ENCODE measurements around the gene RBM8A.

RBM8A gene

DNA sequence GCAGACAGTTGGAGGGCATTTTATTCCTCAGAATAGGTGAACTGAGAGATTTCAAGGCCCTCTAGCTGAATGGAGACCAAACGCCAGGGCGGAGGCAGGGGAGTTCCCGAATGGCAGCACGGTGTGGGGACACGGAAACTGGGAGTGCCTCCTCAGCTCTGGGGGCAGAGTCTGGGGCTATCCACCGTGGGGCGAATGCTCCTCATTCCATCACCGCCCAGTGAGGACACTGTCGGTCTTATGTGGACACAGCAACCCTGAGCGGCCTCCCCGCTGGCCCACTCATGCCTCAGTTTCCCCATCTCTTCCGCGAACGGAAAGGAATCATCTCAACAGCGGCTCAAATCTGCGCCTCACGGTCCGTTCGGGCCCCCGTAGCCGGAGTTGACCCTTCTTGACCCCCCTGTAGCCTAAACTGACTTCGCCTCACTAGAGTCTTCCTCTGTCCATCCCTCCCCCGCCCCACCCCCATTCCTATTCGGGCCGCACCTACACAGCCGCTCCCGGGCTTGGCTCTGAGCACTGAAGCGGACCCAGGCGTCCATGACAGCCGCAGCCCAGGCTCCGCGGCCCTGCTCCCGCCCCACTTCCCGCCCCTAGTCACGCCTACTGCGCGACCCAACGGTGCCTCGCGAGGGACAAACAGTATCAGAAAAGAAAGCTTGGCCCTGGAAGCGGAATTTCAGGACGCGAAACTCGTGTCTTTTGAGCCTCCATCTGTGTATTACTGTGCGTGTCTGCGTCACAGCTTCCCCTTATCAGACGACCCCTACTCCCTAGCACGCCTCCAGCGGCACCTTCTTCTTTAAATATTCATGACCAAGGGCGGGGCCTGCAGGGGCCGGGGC lies 8.9 kb downstream of the RBM8A start, which contains the start of gene PEX11B:
Gene PEX11B, minus strand, starts transcription at position 574 of the 848 bp plus-strand sequence. Its CDS starts 29 bp downstream, at position 545.
- in situ Hi-C loops (cut with MboI; ENCODE audit: low sequenced_read_pairs): no loop called here

DNA sequence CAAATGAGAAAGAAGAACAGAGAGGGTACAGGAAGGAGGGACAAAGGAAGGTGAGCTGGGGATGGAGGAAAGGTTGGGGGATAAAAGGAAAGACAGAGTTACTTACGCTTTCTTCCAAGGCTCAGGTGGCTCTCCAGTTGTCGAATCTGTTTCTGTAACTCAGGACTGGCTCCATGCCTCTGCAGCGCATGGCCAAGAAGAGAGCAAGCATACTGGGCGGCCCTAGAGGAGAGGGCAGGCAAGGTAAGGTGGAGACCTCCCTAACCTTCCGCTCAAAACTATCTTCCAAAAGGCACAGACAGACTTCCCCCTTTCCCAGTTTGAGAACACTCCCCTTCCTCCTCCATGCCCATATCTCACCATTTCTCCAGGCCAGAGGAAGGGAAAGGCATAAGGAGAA lies 9.7 kb downstream of the RBM8A start:
- in situ Hi-C loops (cut with MboI; ENCODE audit: low sequenced_read_pairs): no loop called here

DNA sequence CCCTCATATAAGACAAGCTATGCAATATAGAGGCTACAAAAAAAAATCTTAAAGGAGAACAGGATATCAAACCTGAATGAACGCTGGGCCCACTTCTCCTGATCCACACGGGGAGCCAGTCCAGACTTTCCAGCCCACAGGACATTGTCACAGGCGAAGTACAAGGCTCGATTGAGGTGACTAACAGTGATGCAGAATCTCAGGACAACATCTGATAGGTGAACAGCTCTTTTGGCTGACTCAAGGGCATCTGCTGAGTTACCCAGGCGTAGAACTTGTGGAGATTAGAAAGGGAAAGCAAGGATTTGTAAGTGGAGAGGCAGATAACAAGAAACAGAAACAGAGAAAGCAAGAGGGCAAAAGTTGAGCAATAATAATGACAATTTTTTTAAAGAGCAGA lies 10.5 kb downstream of the RBM8A start:
- in situ Hi-C loops (cut with MboI; ENCODE audit: low sequenced_read_pairs): no loop called here

DNA sequence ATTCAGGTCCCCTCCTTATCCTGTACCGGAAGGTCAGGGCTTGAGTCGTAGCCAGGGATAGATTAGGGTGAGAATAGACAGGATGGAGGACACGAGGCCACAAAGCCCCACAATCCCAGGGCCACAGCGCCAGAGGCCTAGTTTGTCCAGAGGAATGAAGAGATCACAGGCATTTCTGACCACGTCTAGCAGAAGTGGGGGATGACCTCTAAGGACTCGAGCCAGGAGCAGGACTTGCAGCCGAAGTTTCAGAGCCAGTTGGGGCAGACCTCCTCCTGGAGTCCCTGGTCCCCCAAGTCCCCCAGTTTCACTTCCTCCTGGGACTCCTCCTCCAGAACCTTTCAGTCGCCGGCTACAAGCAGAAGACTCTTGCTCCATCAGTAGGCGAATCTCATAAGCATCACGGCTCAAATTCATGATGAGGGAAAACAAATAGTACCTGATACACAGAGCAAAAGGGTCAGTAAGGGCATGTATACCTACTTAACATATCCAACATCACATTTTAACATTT lies 15.1 kb downstream of the RBM8A start:
- in situ Hi-C loops (cut with MboI; ENCODE audit: low sequenced_read_pairs): no loop called here

DNA sequence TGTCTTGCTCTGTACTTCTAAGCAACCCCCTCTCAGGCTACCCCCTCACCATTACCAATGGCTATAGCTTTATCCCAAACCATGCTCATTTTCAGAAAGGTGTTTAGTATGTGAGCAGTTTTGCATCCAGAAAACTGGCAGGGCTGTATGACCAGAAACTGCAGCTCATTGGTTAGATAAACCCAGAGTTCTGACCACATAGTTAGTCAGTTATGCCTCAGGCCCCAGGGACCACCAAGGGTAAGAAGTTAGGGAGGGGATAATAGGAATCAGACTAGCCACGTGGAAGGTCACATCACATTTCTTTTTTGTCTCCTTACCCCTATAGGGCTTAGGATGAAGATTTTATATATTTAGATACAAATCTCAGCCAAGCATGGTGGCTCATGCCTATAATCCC lies 18.6 kb downstream of the RBM8A start:
- in situ Hi-C loops (cut with MboI; ENCODE audit: low sequenced_read_pairs): no loop called here

- in situ Hi-C loops (cut with MboI; ENCODE audit: low sequenced_read_pairs): no loop called here
These were observed 20.1 kb downstream of the RBM8A start for GRCh38 chr1:145906954-145907753.

DNA sequence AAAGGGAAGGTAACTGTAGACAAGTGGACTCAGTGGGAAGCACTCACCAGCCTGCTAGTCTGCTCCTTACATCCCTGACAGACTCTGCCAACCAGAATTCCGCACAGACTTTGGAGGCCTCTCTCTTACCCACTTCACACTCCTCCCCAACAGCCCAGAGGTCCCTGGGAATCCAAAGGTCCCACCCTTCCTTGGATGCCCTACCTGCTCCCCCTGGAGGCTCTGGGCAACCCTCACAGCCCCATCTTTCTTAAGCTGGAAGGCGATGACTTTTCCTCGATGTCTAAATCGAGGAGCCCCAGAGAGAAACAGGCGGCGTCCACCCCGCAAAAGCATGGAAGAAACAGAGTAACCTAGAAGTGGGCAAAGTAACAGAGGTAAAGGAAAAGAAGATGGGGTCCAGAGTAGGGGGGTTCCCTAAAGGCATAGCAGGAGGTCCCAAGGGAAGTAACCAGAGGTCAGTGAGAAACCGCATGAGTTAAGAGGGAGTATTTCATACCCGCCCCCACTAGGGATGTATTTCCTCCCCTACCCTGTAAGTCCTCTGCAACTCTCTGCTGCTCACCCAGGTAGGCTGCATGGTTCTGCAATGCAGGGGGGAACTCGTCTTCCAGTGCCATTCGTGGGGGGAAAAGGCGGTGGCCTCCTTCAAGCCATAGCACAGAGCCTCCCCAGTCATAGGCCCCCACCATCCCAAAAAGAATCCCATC lies 25.8 kb downstream of the RBM8A start:
- in situ Hi-C loops (cut with MboI; ENCODE audit: low sequenced_read_pairs): no loop called here

DNA sequence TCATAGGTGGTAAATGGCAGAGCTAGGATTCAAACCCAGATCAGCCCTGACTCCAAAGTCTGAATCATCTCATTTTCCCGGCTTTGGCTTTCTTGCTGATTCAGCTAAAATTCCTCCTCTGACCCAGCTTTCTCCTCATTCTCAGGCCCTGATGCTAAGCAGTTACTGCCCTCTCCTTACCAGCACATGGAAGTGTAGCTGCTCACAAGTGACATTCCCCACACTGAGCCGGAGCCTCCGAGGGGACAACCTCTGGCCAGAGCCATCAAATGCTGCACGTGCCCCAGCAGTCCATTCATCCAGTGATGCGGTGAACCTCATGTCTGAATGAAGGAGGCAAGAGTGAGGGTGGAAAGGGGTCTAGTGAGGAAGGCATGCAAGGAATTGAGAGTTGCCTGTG lies 28.5 kb downstream of the RBM8A start:
- in situ Hi-C loops (cut with MboI; ENCODE audit: low sequenced_read_pairs): loop anchor here (10.0 kb wide), 1 partner anchor 116 kb away; no protein-coding TSS in a partner anchor

- in situ Hi-C loops (cut with MboI; ENCODE audit: low sequenced_read_pairs): loop anchor here (10.0 kb wide), 1 partner anchor 117 kb away; no protein-coding TSS in a partner anchor
These were observed 29.3 kb downstream of the RBM8A start for GRCh38 chr1:145897969-145898368.

GRCh38 chr1:145895471-145895870 lies 31.8 kb downstream of the RBM8A start:
- in situ Hi-C loops (cut with MboI; ENCODE audit: low sequenced_read_pairs): loop anchor here (10.0 kb wide), 1 partner anchor 119 kb away; no protein-coding TSS in a partner anchor

DNA sequence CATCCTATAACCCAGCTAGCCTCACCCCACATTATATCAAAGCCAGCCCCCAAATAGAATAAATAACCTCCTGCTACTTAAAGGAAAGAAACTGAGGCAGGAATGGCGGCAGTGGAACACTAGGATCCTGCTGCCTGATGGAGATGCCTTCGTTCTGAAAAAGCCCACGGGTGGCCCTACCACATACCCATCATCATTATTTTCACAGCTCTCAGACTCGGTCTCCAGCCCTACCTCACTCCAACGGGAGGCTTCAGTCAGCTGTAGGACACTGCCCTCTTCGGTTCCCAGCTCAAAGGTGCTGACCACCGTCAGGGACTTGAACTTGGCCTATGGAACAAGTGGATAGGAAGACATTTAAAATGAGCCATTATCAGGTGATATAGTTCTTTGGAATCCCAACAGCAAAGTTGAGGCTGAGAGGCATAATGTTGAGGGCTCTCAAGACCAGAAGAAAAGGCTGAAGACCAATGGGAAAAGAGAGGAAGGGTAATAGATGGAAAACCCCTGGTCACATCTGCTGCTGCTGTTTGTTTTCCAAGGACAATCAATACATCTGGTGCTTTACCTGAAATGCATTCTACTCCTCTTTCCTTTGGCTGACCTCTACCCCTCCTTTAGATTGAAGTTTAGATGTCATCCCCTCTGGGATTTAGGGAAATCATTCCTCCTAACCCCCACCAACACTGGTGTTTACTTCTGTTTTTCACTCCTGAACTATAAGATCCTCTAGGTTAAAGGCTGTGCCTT lies 33.8 kb downstream of the RBM8A start:
- in situ Hi-C loops (cut with MboI; ENCODE audit: low sequenced_read_pairs): loop anchor here (10.0 kb wide), 1 partner anchor 121 kb away; no protein-coding TSS in a partner anchor

- in situ Hi-C loops (cut with MboI; ENCODE audit: low sequenced_read_pairs): loop anchor here (10.0 kb wide), 1 partner anchor 122 kb away; no protein-coding TSS in a partner anchor
These were observed 34.7 kb downstream of the RBM8A start for GRCh38 chr1:145892486-145893087.

GRCh38 chr1:145891587-145892485 lies 35.4 kb downstream of the RBM8A start:
- in situ Hi-C loops (cut with MboI; ENCODE audit: low sequenced_read_pairs): loop anchor here (10.0 kb wide), 1 partner anchor 123 kb away; no protein-coding TSS in a partner anchor

DNA sequence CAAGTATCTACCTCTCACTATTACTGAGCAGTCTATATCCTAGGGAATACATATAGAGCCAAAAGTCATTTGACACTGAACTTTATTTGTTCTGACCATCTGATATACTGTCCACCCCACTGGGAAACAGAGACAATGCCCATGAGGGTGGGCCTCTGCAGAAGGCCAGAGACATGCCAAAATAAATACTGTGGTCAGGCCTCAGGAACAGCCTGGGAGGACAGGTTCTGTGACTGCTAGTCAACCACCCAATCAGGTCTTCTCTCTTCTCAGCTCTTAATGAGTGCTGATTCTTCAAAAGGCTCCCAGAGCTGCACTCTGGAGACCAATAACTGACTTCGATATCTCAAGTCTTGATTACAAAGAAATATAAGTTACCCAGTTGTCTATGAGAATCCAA lies 36.1 kb downstream of the RBM8A start:
- in situ Hi-C loops (cut with MboI; ENCODE audit: low sequenced_read_pairs): loop anchor here (10.0 kb wide), 1 partner anchor 124 kb away; no protein-coding TSS in a partner anchor

GRCh38 chr1:145889722-145890121 lies 37.6 kb downstream of the RBM8A start:
- in situ Hi-C loops (cut with MboI; ENCODE audit: low sequenced_read_pairs): loop anchor here (10.0 kb wide), 1 partner anchor 125 kb away; no protein-coding TSS in a partner anchor

DNA sequence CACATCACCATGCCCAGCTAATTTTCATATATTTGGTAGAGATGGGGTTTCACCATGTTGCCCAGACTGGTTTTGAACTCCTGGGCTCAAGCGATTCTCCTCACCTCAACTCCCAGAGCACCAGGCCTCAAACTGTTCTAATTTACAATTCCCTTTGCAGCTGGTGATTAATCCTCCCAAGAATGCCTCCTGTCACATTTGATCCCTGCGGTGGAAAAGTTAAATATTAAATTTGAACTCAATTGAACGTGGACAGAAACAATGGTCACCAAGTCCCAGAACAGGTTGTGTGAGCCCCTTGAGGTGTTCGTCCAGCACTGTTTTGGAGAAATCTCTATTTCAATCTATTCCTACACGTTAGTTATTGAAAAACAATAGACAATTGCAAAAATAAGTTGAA lies 39.7 kb downstream of the RBM8A start:
- in situ Hi-C loops (cut with MboI; ENCODE audit: low sequenced_read_pairs): no loop called here

DNA sequence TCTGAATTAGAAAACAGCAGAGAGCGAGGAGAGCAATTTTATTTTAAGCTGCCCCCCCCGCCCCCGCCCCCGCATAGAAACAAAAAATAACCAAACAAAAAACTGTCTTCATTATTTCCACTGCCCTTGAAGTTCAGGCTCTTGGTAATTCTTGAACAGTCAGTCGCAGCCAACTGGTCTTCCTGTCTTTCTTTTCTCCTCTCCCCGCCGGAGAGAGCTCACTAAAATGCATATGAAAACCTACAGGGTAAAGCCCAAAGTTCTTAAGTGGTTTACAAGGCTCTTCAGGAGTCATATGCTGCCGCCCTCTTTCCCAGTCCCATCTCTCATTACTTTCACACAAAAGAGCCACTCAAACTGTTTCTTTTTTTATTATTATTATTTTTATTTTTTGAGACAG lies 40.5 kb downstream of the RBM8A start:
- in situ Hi-C loops (cut with MboI; ENCODE audit: low sequenced_read_pairs): no loop called here

DNA sequence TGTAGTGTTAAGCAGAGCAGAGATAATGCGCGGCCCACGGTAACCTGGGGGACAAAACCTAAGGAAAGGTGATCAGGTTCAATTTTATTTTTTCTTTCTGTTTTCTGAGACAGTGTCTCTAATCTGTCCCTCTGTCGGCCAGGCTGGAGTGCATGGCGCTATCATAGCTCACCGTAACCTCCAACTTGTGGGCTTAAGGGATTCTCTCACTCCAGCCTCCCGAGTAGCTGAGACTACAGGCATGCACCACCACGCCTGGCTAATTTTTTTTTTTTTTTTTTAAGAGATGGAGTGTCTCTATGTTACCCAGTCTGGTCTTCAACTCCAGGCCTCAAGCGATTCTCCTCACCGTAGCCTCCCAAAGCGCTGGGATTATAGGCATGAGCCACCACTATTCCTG lies 40.9 kb downstream of the RBM8A start:
- in situ Hi-C loops (cut with MboI; ENCODE audit: low sequenced_read_pairs): no loop called here
